ENCODE measurements around the gene MAST2.
"Not testable (repeated sequence)": the region's sequence is repeated elsewhere in the genome, so short reads cannot be mapped to it uniquely, and the experiment has no call there.

Gene MAST2

DNA sequence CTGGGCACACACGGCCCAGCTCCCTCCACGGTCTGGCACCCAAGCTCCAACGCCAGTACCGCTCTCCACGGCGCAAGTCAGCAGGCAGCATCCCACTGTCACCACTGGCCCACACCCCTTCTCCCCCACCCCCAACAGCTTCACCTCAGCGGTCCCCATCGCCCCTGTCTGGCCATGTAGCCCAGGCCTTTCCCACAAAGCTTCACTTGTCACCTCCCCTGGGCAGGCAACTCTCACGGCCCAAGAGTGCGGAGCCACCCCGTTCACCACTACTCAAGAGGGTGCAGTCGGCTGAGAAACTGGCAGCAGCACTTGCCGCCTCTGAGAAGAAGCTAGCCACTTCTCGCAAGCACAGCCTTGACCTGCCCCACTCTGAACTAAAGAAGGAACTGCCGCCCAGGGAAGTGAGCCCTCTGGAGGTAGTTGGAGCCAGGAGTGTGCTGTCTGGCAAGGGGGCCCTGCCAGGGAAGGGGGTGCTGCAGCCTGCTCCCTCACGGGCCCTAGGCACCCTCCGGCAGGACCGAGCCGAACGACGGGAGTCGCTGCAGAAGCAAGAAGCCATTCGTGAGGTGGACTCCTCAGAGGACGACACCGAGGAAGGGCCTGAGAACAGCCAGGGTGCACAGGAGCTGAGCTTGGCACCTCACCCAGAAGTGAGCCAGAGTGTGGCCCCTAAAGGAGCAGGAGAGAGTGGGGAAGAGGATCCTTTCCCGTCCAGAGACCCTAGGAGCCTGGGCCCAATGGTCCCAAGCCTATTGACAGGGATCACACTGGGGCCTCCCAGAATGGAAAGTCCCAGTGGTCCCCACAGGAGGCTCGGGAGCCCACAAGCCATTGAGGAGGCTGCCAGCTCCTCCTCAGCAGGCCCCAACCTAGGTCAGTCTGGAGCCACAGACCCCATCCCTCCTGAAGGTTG, 231.4 kb downstream of the MAST2 start:
- no peak for DNase-seq

DNA sequence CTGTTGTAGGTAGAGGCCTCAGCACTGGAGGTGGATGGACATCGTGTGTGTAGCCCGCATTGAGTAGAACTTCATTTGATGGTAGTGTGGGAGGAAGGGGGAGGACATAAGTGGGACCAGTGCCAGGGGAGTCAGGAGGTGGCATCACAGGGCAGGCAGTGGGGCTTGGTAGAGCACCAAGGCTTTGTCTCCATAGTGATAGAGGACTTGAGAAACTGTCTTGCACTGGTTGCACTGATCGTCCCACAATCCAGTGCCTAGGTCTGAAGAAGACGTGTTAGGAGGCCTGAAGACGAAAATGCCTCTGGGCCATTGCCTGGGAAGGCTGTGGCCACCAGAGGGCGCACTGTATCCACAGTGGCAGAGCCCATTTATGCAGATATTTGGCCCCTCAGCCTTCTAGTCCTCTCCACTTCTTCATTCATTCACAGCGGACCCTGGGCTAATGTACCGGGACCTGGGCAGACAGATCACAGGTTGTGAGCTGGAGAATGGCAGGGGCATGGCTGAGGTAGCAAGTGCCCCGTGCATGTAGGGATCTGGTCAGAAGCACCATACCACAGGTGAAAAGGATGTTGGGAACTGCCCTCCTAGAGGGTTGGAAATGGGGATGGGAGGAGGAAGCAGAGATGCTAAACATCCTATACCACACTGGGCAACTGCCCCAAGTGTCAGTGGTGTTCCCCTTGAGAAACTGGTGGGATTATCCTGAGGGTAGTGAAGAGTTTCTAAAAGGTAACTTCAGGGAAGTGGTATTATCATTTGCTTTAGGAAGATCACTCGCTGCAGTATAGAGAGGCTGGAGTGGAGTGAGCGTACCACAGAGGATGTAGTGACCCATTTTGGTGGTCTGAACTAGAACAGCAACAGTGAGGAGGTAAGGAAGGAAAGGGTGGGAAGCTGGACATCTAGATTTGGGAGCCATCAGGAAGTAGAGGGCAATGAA, 233.8 kb downstream of the MAST2 start:
- DNase-seq, result peak; percentile 55

DNA sequence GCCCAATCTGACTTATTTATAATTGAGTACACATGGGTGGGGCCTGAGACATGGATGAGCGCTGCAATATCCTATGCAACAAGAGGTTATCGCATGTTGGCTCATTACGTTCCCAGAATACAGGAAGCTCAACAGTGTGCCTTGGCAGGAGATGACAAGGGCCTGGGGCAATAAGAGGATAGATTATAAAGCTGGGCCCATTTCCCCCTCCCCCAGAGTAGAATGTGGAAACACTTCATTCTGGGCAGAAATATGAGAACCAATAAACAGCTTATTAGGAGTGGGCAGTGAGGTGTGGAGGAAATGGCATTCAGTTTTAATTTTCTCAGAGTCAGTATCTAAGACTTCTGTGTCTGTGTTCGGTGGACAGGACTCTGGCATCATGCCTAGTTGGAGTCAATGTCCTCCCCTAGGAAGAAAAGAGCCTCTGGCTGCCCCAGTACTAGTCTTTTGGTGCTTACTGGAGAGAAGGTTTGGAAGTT, 236.2 kb downstream of the MAST2 start:
- no peak for DNase-seq

DNA sequence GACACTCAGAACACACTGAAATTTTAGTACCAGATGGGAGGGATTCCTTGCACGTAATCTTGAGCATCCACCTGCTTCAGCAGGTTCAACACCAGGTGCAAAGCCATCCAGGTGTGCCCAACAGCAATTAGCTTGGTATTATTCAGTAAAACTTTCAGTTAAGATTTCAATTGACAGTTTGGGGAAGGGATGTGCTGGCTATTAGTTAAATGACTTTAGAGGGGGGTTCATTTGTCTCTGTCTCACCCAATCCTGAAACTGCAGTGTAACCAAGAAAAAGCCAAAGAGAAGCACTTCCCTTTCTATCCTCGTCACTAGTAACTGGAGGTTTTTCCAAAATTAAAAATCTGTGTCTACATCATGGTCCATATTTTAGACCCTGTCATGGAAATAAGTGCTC, 238.1 kb downstream of the MAST2 start:
- no peak for DNase-seq

DNA sequence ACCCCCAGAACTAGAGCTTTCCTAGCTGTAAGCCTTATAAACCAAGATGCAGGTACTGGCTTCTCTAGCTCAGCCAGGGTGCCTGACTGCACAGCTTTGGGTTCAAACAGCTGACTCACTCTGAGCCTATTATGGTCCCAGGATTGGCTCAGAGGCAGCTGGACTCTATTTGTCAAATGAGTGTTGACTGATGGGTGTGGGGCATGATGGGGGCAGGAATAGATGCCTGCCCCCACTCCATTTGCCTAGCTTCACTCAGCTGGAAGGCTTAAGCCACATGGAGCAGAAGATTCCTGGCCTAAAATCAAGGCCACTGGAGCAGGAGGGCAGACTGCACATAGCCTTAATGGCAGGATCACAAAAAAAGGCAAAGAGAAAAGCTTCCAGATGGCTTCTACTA, 238.6 kb downstream of the MAST2 start:
- no peak for DNase-seq

DNA sequence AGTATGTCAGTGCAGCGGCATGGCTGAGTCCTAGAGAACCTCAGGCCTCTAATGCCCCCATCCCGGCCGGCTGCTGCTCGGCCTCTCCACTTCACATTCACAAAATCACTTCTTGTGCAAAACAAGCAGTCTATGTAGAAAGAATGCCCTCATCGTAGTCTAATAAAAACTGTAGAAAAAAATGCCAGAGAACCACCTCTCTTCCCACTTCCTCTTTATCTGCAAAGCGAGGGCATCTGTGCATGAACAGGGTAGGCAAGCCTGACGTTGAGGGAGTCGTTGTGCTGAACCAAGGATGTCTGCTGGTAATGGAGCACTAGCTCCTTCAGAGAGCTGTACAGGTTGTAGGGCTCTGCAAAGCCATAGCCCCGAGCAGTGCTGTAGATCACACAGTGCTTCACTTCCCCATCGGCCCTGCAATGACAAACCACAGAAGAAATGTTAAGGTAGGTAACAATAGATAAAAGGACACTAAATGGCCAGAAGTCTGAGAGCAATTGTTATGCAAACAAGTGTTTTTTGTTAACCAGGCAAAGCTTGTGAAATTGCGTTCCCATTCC, 240.1 kb downstream of the MAST2 start:
- DNase-seq, result no peak

DNA sequence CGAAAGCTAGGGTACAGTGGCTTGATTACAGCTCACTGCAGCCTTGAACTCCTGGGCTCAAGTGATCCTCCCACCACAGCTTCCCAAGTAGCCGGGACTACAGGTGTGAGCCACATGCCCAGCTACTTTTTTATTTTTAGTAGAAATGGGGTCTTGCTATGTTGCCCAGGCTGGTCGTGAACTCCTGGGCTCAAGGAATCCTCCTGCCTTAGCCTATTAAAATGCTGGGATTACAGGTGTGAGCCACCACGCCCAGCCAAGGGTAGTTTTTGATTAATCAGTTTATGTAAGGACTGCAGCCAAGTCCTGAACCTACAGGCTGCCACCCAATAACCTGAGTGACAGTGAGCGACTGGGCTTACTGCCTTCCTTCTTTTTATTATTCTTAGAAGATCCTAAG, 240.7 kb downstream of the MAST2 start:
- DNase-seq, result no peak

DNA sequence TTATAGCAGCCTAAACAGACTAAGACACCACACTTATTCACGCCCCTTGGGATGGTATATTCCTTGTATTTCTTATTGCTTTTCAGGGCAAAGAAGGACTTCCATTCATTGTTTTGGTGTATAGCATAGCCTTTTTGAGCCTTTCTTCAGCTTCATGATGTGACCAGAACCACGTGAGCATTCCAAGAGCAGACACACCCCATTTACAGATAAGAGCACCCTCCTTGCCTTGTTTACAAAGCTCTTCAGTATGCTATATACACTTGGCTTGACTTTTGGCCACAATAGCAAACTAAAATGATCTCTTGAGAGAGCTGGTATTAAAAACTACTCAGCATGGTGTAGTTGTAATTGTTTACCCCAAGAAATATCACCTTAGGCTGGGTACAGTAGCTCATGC, 250.3 kb downstream of the MAST2 start:
- DNase-seq, result no peak

DNA sequence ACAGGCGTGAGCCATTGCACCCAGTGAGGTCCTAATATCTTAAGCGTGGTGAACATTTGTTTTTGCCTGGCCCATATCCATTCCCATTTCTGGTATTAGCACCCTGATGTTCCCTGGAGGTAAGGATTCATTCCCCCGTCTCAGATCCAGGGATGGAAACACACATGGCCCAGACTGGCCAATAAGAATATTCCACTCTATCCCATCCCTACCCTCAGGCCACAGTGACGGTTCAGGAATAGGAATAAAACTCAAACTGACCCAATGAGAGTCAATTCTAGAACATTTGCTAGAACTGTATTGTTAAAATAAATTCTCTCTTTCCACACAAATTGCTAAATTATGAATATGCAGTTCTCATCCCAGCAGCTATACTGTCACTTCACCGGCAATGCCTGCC, 252.9 kb downstream of the MAST2 start:
- DNase-seq, result no peak

DNA sequence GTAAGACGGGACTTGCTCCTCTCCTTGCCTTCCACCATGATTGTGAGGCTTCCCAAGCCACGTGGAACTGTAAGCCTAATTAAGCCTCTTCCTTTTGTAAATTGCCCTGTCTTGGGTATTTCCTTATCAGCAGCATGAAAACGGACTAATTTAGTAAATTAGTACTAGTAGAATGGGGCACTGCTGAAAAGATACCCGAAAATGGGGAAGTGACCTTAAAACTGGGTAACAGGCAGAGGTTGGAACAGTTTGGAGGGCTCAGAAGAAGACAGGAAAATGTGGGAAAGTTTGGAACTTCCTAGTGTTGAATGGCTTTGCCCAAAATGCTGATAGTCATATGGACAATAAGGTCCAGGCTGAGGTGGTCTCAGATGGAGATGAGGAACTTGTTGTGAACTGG, 253.8 kb downstream of the MAST2 start:
- not testable (repeated sequence) for DNase-seq

DNA sequence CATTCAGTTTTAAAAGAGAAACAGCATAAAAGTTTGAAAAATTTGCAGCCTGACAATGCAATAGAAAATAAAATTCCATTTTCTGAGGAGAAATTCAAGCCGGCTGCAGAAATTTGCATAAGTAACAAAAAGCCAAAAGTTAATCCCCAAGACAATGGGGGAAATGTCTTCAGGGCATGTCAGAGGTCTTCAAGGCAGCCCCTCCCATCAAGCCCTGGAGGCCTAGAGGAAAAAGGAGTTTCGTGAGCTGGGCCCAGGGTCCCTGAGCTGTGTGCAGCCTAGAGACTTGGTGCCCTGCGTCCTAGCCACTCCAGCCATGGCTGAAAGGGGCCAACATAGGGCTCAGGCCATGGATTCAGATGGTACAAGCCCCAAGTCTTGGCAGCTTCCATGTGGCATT, 254.4 kb downstream of the MAST2 start:
- no peak for DNase-seq

DNA sequence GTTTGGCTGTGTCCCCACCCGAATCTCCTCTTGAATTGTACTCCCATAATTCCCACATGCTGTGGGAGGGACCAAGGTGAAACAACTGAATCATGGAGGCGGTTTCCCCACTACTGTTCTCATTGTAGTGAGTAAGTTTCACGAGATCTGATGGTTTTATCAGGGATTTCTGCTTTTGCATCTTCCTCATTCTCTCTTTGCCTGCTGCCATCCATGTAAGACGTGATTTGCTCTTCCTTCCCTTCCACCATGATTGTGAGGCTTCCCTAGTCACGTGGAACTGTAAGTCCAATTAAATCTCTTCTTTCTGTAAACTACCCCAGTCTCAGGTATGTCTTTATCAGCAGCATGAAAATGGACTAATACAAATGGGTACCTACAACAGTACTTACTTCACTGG, 255.5 kb downstream of the MAST2 start:
- no peak for DNase-seq

DNA sequence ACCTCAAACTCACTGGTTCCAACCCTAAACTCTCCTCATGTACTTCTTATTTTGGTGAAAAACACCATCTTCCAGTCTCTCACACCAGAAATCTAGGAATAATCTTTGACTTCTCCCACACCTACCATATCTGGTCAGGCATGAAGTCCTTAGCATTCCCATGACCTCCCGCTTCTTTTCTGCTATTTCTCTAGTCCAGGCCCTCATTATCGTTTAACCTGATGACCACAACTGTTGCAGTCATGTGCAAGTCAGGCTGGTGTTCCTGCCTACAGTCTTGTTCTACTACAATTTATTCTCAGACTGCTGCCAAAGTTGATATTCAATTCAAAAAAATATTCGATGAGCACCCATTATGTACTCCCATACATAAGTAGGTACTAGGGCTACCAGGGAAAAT, 257.7 kb downstream of the MAST2 start:
- no peak for DNase-seq

DNA sequence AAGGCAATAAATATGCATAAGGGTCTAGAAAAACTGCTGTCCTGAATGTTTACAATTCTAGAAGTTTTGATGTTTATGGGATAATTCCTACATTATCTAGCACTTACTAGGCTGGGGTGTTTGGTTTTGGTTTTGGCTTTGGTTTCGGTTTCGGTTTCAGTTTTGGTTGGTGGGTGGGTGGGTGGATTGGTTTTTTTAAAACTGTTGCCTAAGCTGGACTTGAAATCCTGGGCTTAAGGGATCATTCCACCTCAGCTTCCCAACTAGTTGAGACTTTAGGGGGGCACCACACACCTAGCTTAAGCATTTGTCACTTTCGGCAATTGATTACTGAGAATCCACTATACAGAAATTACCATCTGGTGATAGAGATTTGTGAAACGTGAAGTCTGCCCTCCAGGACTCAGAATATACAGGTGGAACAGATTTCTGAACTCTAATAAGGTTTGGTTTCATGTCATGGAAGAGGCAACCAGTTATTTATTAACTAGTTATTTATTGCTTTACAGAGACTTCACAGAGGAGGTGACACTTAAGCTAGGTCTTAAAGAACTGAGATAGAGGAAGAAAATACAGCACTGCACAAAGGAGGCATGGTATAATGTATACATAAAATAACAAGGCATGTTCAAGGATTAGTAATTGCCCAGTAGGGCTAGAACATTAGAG, 259.4 kb downstream of the MAST2 start:
- no peak for DNase-seq

DNA sequence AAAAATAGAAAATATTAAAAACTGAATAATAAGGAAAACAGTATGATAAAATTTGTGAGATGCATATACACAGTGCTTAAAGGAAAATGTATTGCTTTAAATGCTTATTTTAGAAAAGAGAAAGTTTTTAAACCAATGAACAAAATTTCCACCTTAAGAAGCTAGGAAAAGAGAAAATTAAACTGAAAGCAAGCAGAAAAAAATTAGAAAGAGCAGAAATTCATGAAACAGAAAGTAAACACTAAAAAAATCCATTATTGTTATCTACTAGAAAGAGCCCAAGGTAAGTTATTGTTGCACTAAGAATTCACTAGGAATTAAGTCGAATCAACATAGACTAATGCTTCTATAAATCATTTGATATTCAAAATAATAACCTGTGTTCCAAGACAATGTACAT, 261.3 kb downstream of the MAST2 start:
- DNase-seq, result no peak

DNA sequence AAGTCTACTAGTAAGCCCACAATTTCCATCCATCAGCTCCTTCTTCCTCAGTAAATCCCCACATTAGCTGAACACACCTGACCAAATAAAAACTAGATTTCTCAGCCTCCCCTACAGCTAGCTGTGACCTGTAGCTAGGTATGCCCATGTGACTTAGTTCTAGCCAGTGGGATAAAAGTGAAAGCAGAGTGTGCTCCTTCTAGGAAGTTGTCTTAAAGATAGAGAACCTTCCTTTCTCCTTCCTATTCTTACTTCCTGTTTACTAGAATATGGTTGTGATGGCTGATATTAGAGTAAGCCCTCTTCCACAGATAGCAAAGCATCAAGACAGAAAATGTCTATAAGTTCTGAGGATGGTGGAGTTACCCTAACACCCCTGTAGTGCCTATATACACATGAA, 262.0 kb downstream of the MAST2 start:
- DNase-seq, result no peak

DNA sequence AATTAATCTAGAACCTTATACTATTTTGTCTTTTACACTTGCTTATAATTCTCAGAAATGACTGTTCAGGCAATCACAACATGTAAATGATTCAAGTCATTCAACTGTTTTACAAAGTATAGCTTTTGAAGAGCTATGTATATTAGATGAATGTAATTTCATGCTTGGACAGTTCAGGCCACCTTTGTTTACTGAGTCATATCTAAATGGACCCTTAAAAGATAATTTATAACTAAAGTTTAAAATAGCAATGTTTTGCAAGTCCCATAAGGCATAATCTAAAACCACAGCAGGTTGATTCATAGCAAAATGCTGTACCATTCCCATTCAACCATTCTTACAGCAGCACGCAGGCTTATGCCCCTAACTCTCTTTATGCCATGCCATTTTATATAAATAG, 264.2 kb downstream of the MAST2 start:
- DNase-seq, result no peak

DNA sequence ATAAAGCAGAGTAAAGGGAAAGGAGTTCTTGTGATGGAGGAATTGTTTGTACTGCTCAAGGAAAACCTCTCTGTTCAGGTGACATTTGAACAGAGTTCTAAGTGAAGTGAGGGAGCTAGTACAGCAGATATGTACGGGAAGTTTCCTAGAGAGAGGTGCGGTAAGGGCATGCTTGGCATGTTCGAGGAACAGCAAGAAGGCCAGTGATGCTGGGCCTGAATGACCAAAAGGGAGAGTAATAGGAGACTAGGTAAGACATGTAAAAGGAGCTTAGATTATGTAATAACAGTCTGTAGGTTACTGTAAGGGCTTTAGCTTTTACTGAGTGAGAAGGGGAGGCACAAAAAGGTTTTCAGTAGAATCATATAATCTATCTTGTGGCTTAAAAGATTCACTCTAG, 265.1 kb downstream of the MAST2 start:
- no peak for DNase-seq

DNA sequence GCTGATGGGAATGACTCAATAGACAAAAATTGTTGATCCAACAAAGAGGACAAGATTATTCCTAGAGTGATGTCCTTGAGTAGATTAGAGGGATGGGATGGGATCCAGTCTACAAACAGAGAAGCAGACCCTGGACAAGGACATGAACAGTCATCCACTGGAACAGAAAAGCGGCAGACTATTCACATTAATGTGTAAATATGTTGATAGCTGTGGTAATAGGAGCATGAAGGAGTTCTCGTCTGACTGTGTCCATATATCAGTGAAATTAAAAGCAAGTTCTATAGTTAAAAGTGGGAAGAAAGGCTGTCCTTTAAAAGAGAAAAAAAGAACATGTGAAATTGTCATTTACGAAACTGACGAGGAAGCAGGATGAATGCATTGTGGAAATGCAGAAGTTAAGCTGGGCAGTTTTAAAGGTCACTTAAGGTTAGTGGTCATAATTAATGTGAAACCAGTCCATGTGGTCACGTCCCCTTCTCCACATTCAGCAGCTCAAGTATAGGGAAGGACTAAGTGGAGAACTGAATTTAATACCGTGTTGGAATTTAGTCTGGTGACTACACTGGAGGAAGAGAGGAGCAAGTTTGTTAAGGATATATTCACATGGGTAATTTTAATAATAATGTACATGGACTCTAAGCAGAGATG, 266.9 kb downstream of the MAST2 start:
- DNase-seq, result no peak

DNA sequence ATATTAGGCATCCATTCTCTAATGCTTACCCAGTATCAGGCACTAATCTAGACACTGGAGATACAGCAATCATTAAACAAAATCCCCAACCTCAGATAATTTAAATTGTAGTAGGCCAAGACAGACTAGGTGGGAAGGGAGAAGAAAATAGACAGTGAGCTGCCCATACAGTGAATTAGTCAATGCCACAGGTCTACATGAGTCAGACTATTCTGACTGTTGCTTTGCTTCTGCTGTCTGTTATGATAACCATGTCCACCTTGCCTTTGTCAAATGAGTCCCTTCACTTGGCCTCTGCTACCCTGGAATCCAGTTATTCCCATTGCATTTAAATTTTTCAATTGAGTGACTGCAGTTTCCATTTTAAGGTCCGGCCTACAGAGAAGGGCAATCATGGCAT, 269.6 kb downstream of the MAST2 start:
- DNase-seq, result no peak

DNA sequence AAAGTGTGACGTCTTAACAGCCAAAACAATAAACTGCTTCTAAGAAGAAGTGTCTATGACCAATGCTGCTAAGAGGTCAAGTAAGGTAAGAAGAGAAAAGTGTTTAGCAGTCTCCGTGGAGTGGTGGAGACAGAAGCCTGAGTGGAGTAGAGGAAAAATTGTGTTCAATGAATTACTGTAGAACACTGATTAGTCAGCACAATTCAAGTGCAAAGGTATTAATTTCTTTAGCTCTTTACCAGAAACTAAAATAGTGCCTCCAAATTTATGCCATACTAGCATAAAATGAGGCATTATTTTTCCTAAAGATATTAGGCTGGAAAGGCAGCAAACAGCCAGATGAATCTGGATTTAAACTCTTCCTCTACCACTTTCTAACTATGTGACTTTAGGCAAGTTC, 272.9 kb downstream of the MAST2 start:
- DNase-seq, result no peak

DNA sequence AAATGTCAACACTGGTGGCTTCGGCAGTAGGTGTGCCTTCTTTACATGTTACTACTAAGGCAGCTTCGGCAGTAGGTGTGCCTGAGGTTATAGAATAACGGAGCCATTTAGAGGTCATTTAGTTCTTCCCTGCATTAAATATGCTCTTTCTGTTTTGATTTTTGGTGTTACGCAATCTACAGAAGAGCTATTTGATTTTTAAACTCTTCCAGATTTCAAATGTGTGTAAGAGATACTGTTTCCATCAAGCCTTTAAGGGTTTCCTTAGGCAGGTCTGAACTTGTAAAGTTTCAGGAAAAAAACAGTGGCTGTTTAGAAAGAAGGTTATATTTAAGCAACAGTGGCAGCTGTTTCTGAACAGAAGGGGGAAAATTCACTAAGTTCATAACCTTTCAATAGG, 274.2 kb downstream of the MAST2 start:
- DNase-seq, result no peak
